HG03432 (cell line): Measurements from ENCODE around the gene ZNG1A.
"Not testable (repeated sequence)": the region's sequence is repeated elsewhere in the genome, so short reads cannot be mapped to it uniquely, and the experiment has no call there.

Source experiments
- ATAC-seq: cut with Tn5 transposase; IDR thresholded peaks from one replicate; pipeline ENCODE4 v1.9.1; 2021; ENCODE audit warnings: mild to moderate bottlenecking, moderate library complexity; ENCODE audit not compliant: unreplicated experiment

ZNG1A gene

DNA sequence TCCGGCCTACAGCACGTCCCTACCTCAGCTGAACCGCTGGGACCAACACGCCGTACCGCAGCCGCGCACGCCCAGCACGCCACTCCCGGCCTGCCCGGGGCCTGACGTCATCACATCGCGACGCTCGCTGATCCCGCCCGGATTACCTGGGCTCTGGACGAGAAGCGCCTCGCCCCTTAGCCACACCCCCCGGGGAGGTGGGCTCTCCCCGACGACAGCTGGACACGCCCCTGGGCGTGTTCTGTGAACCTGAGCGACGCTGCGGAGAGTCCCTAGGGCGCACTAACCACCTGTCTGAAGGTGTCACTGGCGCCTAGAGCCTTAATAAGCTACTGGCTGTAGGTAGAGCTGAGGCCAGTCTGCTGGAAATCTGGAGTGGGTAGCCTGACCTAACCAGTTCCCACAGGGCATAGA, at the start of gene ZNG1A:
ZNG1A (minus strand) TSS at position 87 of the 414 bp plus-strand sequence. CDS start 87 bp downstream, outside the sequence.
- ATAC-seq: not testable (repeated sequence)

- no peak for ATAC-seq
Measured at GRCh38 chr9:227860-228259, 49.0 kb upstream of the ZNG1A start.

DNA sequence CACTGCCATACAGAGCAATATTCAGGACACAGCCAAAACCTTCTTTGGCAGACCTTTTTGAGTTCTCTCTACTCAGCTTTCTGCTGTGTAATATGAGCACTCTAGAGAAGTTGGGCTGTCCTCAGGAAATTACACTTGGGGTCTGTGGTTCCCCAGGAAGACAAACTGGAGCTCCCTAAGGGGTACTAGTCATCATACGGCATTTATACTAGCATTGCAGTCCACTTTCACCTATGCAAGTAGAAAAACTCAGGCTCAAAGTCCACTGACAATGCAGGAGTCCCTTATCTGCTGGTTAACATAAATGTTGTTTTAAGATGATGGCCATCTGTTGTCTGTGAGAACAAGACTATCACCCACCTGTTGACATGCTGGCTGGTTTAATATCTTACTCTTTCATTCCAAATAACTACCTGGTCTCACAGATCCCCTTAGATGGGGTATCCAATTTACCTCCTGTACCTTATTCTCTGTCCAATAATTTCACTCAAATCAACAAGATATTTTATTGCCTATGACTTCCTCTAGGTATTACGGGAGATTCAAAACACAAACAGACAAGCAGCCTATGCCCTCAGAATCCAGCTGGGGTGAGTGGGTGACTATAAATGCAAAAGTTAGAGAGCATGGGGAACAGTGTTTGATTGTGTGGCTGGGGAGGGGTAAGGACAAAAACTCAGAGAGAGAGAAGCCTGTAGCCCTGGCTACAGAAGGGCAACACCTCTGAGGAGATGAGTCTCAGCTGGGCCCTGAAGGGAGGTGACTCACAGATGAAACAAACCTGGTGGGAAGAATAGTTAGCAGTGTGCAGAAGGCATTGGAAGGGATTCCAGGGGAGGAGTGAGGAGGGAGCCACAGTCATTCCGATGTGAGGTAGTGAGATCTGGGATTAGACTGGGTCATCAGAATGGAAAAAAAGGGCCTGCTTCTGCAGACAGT, 46.0 kb upstream of the ZNG1A start:
- ATAC-seq: peak; percentile 37

GRCh38 chr9:224026-224425, 45.2 kb upstream of the ZNG1A start:
- no peak for ATAC-seq

DNA sequence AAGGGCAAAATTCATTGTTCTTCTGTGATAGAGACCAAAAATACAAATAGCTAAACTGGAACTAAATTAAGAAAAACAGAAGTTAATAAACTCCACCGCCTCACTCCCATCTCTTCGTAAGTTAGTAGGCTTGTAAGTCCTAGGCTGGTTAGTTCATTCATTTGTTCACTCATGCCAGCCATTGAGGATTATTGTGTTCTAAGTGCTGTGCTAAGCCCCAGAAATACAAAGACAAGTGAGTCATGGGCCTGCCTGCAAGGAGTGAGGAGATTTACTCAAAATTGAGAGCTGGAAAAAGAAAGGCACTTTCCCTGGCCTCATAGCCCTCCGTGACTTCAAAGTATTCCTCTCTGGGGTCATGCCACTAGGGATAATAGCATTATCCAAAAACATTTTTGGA, 44.3 kb upstream of the ZNG1A start:
- no peak for ATAC-seq

DNA sequence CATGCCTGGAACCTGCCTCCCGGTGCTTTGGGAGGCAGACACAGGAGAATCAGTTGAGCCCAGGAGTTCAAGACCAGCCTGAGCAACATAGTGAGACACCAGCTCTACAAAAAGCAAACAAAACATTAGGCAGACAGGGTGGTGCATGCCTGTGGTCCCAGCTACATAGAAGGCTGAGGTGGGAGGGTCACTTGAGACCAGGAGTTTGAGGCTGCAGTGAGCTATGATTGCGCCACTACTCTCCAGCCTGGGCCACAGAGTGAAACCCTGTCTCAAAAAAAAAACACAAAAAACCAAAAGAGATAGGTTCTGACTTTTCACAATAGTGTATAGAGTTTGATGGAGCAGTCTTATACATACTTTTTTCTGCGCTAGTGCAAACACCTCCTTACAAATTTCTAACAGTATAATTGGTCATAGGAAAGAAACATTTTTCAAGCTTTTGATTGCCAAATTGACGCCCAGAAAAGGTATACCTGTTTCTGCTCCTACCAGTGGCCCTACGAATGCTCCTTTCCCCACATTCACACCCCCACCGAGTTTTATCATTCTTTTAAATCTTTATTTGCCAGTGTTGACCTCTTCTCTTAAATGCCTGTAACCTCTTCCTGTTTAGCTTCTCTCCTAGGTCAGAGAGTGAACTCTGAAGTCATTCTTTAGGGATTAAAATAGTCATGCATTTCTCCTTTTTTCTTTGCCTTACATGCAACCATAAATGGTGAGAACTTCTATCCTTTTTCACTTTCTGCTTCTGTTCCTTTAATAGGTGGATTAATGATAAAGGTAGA, 43.3 kb upstream of the ZNG1A start:
- no peak for ATAC-seq

DNA sequence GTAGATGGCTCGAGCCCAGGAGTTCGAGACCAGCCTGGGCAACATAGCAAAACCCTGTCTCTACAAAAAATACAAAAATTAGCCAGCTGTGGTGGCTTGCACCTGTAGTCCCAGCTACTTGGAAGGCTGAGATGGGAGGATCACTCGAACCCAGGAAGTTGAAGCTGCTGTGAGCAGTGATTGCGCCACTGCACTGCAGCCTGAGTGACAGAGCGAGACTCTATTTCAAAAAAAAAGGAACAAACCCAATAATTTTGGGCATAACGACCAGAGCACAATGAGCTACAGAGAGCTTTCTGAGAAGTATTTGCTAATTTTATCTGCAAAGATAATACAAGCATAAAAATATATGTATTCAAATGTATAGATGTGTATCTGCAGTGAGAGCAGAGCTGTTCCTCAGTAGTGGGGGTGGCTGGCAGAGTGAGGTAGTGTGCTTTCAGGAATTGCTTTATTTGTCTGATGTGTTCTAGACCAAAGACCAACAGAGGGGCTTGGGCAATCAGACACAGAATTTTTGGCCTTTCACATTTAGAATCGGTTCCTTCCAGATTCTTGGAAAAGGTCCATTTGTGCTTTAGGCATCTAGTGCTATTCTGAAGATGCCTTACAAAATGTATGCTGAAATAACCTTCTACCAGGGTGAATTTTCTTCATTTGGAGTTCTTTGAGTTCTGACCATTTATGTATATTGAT, 41.0 kb upstream of the ZNG1A start:
- no peak for ATAC-seq

DNA sequence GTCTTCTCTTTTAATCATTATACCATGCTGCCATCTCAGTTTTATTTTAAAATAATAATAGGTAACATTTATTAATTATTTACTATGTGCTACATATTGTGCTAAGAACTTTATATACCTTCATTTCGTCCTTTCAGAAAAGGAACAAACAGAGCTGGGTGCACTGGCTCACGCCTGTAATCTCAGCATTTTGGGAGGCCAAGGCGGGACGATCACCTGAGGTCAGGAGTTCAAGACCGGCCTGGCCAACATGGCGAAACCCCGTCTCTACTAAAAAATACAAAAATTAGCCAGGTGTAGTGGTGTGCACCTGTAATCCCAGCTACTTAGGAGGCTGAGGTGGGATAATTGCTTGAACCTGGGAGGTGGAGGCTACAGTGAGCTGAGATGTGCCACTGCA, 40.2 kb upstream of the ZNG1A start:
- ATAC-seq: not testable (repeated sequence)

DNA sequence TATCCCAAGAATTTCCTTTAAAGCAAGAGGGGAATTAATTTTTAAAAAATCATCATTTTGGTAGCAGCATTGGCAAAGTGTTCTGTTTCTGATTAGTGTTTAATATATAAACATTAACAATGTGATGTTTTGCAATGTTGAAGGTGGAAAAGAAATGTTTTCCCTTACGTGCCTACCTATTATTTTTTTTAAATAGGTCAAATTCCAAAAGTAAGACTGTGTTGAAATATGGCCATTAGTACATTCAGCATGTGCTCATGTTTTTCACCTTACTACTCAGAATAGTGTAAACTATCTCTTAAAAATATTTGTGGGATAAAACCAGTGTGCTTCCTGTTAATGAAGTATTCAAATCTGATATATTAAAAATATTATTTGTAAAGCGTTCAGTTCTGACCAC, 39.1 kb upstream of the ZNG1A start:
- ATAC-seq: no peak

- no peak for ATAC-seq
Measured at GRCh38 chr9:216866-217265, 38.0 kb upstream of the ZNG1A start.

DNA sequence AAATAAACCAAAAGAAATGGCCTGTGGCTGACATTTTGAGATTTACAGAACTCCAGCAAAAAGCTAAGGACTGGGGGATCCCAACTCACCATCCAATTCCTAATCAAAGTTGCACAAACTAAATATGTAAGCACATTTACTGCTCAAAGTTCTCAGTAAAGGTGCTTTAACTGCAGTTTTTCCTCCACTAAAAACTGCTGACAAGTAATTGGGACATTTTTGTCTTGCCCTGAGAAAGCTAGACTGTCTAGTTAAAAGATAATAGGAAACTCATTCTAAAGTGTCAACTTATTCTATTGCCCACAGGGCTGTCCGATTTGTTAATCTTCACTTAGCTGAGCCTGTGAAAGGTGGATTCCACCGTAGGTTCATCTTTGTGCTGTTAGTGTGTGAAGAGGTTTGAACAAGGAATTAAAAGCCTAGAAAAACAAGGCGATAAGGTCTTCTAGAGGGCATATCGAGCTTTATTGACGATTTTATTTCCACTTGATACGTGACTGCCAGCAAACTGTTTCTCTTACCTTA, 36.8 kb upstream of the ZNG1A start:
- no peak for ATAC-seq

DNA sequence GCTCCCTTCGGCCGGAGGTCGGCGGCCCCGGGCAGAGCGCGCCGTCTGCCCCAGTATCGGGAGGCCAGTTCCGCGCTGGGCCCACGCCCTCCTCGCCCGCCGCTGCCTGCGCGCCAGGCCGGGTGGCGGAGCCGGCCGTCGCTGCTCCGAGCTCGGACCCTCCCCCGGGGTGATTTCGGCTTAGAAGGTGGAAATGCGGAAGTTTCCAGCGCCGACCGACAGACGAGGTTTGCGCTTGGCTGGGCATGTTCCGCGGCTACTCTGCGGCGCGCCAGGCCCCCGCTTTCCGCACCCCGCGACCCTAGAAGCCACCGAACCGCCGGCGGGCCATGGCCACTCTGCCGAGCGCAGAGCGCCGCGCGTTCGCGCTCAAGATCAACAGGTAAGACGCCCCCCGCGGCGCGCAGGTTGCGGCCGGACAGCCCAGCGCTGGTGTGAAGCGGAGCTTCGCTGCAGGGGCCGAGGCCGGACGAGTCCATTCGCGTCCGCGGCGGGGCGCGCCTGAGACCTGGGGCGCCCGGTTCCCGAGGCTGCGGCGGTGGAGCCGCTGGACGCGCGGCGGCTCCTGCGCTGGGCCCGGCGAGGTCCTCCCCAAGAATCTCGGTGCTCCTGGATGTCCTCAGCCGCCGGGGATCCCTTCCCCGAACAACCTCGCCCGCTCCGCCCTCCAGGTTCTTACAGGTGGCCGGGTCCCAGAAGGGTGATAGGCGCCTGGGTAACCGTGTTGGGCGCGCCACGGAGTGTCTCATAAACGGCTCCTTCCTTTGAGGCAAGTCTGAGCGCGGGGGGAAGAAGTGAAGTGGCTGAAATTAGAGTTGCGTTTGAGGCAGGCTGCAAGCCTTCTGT, 36.0 kb upstream of the ZNG1A start, which contains the start of gene DOCK8:
DOCK8 (plus strand) TSS at position 218 of the 846 bp plus-strand sequence; CDS start at position 330, 112 bp downstream.
- ATAC-seq: peak; percentile 89

DNA sequence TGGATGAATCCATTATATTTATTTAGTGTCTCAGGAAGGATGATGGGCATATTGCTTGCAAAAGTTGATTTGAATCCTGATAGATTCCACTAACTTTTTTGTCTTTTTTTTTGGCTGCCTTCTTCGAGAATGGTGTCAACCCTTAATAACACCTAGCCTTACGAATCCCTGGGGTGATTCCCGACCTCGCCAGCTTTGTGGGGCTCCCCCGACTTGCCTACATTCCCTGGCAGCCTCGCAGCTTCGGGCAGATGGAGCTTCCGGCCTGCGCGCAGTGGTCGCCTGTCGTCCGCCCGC, 35.4 kb upstream of the ZNG1A start:
- no peak for ATAC-seq

- not testable (repeated sequence) for ATAC-seq
Measured at GRCh38 chr9:213901-214300, 35.0 kb upstream of the ZNG1A start.

GRCh38 chr9:212297-212696, 33.4 kb upstream of the ZNG1A start:
- ATAC-seq: no peak

DNA sequence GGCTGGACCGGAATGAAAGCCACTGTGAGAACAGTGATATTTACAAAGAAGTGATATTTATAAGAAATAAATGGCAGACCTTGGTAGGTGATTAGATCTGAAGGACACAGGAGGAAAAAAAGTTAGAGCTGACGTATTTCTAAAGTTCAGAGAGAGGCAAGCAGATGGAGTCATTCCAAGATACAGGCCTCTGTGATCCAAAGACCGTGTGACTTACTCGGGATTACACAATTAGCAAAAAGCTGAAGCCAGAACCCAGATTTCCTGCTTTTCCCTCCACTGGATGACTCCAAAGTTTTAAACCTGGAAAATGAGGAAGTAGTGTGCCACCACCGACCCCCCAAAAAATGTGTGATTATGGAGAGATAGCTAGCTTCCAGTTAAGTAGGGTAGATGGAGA, 32.7 kb upstream of the ZNG1A start:
- no peak for ATAC-seq

DNA sequence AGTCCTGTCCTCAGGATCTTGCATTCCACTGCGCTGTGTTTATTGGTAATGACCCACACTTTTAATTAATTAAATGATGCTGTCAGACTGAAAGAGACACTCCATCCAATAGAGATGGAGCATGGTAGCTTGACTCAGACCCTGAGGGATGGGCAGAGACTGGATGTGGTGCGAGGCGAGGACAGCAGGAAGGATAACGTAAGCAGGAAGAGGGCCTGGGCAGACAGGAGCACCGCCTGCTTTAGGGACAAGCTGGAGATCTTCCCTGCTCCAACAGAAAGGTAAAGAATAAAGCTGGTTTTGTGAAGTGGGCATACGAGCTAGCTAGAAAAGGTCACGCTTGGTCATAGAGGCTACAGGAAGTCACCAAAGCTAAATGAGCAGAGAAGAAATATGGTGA, 32.2 kb upstream of the ZNG1A start:
- no peak for ATAC-seq

GRCh38 chr9:209143-209758, 30.4 kb upstream of the ZNG1A start:
- no peak for ATAC-seq

- no peak for ATAC-seq
Measured at GRCh38 chr9:206481-206880, 27.6 kb upstream of the ZNG1A start.

DNA sequence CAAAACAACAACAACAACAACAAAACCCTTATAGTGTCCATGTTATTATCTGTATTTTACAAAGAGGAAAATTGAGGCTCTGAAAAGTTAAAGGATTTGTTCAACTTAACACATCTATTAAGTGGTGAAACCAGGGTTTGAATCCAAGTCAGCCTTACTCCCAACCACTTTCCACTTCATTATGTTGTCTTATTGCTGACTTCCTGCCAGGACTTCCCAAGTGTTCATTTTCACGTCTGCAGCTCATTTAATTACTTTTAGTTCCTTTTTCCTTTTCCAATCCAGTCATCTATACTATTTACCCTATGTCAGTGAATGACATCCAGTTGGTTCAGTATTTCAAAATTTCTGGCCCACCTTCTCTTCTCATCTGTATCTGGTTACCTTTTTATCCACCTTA, 20.7 kb upstream of the ZNG1A start:
- not testable (repeated sequence) for ATAC-seq
